HEK293T (cell line): ENCODE measurements around the gene CCDC30.

Experiments
- CTCF ChIA-PET: fragments of 350-600 bp; formaldehyde crosslinking; extraction: SDS; loops from one replicate; lab custom pipeline; 2021; ENCODE audit warnings: antibody characterized with exemption, inconsistent platforms; lab: Yijun Ruan, JAX
- POLR2A ChIA-PET: fragments of 350-600 bp; formaldehyde crosslinking; extraction: SDS; loops from one replicate; lab custom pipeline; 2020; ENCODE audit warnings: antibody characterized with exemption, inconsistent platforms; lab: Yijun Ruan, JAX
- DNase-seq: peaks from one replicate; pipeline ENCODE4 v3.0.0; 2012; ENCODE audit warnings: mixed read lengths; ENCODE audit errors: extremely low spot score
- ARNT ChIP-seq: fragments of 450-650 bp; IDR thresholded peaks from 2 replicates; pipeline ENCODE4 v1.6.1; 2017; ENCODE audit warnings: mild to moderate bottlenecking
- BHLHE40 ChIP-seq: fragments of 450-650 bp; IDR thresholded peaks from 2 replicates; pipeline ENCODE4 v1.6.1; 2016; ENCODE audit warnings: mild to moderate bottlenecking, moderate library complexity, borderline replicate concordance
- ELF4 ChIP-seq: fragments of 450-650 bp; IDR thresholded peaks from 2 replicates; pipeline ENCODE4 v1.6.1; 2017; ENCODE audit warnings: antibody characterized with exemption
- FOXA1 ChIP-seq: fragments of 450-650 bp; IDR thresholded peaks from 2 replicates; pipeline ENCODE4 v1.6.1; 2016; ENCODE audit warnings: mild to moderate bottlenecking
- FOXK2 ChIP-seq: fragments of 450-650 bp; IDR thresholded peaks from 2 replicates; pipeline ENCODE4 v1.6.1; 2016; ENCODE audit warnings: mild to moderate bottlenecking
- FOXM1 ChIP-seq: fragments of 450-650 bp; IDR thresholded peaks from 2 replicates; pipeline ENCODE4 v1.6.1; 2017; ENCODE audit warnings: mild to moderate bottlenecking, borderline replicate concordance
- HDGF ChIP-seq: fragments of 450-650 bp; IDR thresholded peaks from 2 replicates; pipeline ENCODE4 v1.6.1; 2017; ENCODE audit warnings: antibody characterized with exemption, borderline replicate concordance
- L3MBTL2 ChIP-seq: fragments of 450-650 bp; conservative IDR thresholded peaks from 2 replicates; pipeline ENCODE4 v1.6.1; 2016; ENCODE audit warnings: mild to moderate bottlenecking
- NFRKB ChIP-seq: fragments of 450-650 bp; IDR thresholded peaks from 2 replicates; pipeline ENCODE4 v1.6.1; 2016; ENCODE audit warnings: mild to moderate bottlenecking, moderate library complexity
- PKNOX1 ChIP-seq: fragments of 450-650 bp; IDR thresholded peaks from 2 replicates; pipeline ENCODE4 v1.6.1; 2016
- SP1 ChIP-seq: fragments of 450-650 bp; IDR thresholded peaks from 2 replicates; pipeline ENCODE4 v1.6.1; 2017
- TARDBP ChIP-seq: fragments of 450-650 bp; IDR thresholded peaks from 2 replicates; pipeline ENCODE4 v1.6.1; 2016
- ZNF384 ChIP-seq: fragments of 450-650 bp; IDR thresholded peaks from 2 replicates; pipeline ENCODE4 v1.6.1; 2016

Gene CCDC30

GRCh38 chr1:42698081-42698813 is 235.2 kb downstream of the CCDC30 start:
- CTCF ChIA-PET, result no interaction called here
- TF ChIP-seq ELF4 (no peak), NFRKB (no peak), FOXA1 (no peak), PKNOX1 (no peak), HDGF (no peak), FOXK2 (no peak), L3MBTL2 (no peak), TARDBP (no peak), FOXM1 (no peak), SP1 (no peak), ZNF384 (no peak), ARNT (no peak)
- POLR2A ChIA-PET, result interaction anchor here (0.8 to 0.9 kb wide), 2 partner anchors 40 to 68 kb away, joined by 3 read pairs; partner anchors contain the start of genes C1orf50, P3H1 and PPIH
- DNase-seq, result no peak

DNA sequence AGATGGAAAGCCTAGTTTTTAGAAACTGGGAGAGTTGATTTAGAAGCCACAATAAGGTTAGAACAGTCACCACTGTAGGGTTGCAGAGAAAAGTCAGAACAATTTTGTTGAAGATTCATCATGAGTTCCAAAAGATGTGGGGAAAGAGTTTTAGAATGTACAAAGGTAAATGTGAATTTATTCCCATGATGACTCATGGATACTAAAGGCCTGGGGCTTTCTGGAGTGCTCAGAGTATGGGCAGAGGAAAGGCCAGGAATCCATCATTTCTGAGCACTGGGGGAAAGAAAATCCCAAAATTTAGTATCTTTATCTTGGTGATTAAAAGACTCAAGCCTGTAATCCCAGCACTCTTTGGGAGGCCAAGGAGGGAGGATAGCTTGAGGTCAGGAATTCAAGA is 236.9 kb downstream of the CCDC30 start:
- ChIA-PET POLR2A (no interaction called here), CTCF (no interaction called here)
- no peak for TF ChIP-seq ZNF384
- no peak for TF ChIP-seq HDGF
- no peak for TF ChIP-seq L3MBTL2
- TF ChIP-seq TARDBP, result no peak
- no peak for TF ChIP-seq PKNOX1
- no peak for TF ChIP-seq BHLHE40

DNA sequence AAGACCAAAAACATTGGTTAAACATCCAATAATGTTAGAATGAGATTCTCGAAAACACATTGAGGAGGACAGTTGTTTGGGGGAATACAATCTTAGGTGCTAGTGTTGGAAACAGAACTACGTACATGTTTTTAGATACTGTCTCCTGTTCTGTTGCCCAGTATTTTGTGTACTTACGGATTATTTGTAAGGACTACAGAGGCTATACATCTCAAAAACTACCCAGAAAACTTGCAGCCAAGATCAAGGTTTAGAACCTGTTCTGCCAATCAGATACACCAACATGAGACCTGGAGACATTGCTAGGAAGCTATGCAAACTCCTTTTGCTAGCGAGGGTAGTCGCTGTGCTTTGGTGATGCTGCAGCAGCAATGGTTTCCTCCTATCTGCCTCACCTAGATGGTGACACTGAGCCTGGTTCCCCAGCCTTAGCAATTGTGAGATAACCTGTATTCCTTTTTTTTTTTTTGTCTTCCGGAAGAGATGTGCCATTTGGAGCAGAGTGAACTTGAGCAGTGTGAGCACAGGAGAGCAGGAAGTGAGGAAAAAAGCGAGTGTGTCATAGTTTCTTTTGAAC is 240.9 kb downstream of the CCDC30 start:
- ChIA-PET CTCF (no interaction called here), POLR2A (no interaction called here)
- DNase-seq, result no peak
- TF ChIP-seq SP1 (no peak), NFRKB (no peak), FOXM1 (no peak)

More for the DNA sequence above, 236.9 kb downstream of the CCDC30 start:
- no peak for DNase-seq
